ENCODE results near the gene HSD17B12.

HSD17B12 gene

GRCh38 chr11:43861141-43861540, 180.6 kb downstream of the HSD17B12 start:
- no peak for TF ChIP-seq CTCF (IDR thresholded peaks at IDR 0.05)
- no peak overlapping the region for H3K9ac ChIP-seq
- H3K4me1 ChIP-seq: no peaks in the 10 kb centered on the region
- no peak overlapping the region for H3K27ac ChIP-seq
- H3K9me3 ChIP-seq (ENCODE audit: control insufficient read depth, low read length): no peaks in the 10 kb centered on the region
- H2AFZ ChIP-seq: no peak overlapping the region
- H3K4me2 ChIP-seq (ENCODE audit: low read length): no peak overlapping the region
- H3K27me3 ChIP-seq (ENCODE audit: control insufficient read depth, insufficient read depth, low read length): no peaks in the 10 kb centered on the region
- H3K36me3 ChIP-seq (ENCODE audit: control insufficient read depth, insufficient read depth, low read length): no peaks in the 10 kb centered on the region
- H3K4me3 ChIP-seq (ENCODE audit: low read depth, low read length): no peak overlapping the region
- no peaks in the 10 kb centered on the region for H3K79me2 ChIP-seq

- Histone ChIP-seq H3K9me3 (ENCODE audit: control insufficient read depth, low read length) (no peaks in the 10 kb centered on the region), H3K4me2 (ENCODE audit: low read length) (no peak overlapping the region), H3K79me2 (no peaks in the 10 kb centered on the region), H3K9ac (no peak overlapping the region), H3K27ac (no peak overlapping the region), H3K4me1 (no peaks in the 10 kb centered on the region), H3K4me3 (ENCODE audit: low read depth, low read length) (no peak overlapping the region), H3K36me3 (ENCODE audit: control insufficient read depth, insufficient read depth, low read length) (no peaks in the 10 kb centered on the region), H3K27me3 (ENCODE audit: control insufficient read depth, insufficient read depth, low read length) (no peaks in the 10 kb centered on the region), H2AFZ (no peak overlapping the region)
- no peak for TF ChIP-seq CTCF (IDR thresholded peaks at IDR 0.05)
Measured at GRCh38 chr11:43866520-43866919, 186.0 kb downstream of the HSD17B12 start.

- H3K36me3 ChIP-seq (ENCODE audit: control insufficient read depth, insufficient read depth, low read length): no peaks in the 10 kb centered on the region
- H3K9ac ChIP-seq: no peak overlapping the region
- TF ChIP-seq CTCF (IDR thresholded peaks at IDR 0.05): no peak
- no peak overlapping the region for H3K4me2 ChIP-seq (ENCODE audit: low read length)
- H2AFZ ChIP-seq: no peak overlapping the region
- H3K4me1 ChIP-seq: no peaks in the 10 kb centered on the region
- H3K4me3 ChIP-seq (ENCODE audit: low read depth, low read length): no peak overlapping the region
- H3K79me2 ChIP-seq: no peaks in the 10 kb centered on the region
- H3K9me3 ChIP-seq (ENCODE audit: control insufficient read depth, low read length): no peaks in the 10 kb centered on the region
- no peak overlapping the region for H3K27ac ChIP-seq
- no peaks in the 10 kb centered on the region for H3K27me3 ChIP-seq (ENCODE audit: control insufficient read depth, insufficient read depth, low read length)
Measured at GRCh38 chr11:43866969-43867368, 186.4 kb downstream of the HSD17B12 start.

GRCh38 chr11:43868852-43869567, 188.5 kb downstream of the HSD17B12 start:
- no peak overlapping the region for H3K9ac ChIP-seq
- no peaks in the 10 kb centered on the region for H3K27me3 ChIP-seq (ENCODE audit: control insufficient read depth, insufficient read depth, low read length)
- H3K79me2 ChIP-seq: no peaks in the 10 kb centered on the region
- no peak overlapping the region for H3K27ac ChIP-seq
- H3K9me3 ChIP-seq (ENCODE audit: control insufficient read depth, low read length): no peaks in the 10 kb centered on the region
- H3K4me1 ChIP-seq: no peaks in the 10 kb centered on the region
- H2AFZ ChIP-seq: no peak overlapping the region
- no peak overlapping the region for H3K4me3 ChIP-seq (ENCODE audit: low read depth, low read length)
- H3K4me2 ChIP-seq (ENCODE audit: low read length): no peak overlapping the region
- H3K36me3 ChIP-seq (ENCODE audit: control insufficient read depth, insufficient read depth, low read length): no peaks in the 10 kb centered on the region
- TF ChIP-seq CTCF (IDR thresholded peaks at IDR 0.05): no peak

GRCh38 chr11:43871051-43871450, 190.5 kb downstream of the HSD17B12 start:
- Histone ChIP-seq H3K9ac (no peak overlapping the region), H3K27me3 (ENCODE audit: control insufficient read depth, insufficient read depth, low read length) (no peaks in the 10 kb centered on the region), H2AFZ (no peak overlapping the region), H3K36me3 (ENCODE audit: control insufficient read depth, insufficient read depth, low read length) (no peaks in the 10 kb centered on the region), H3K27ac (no peak overlapping the region), H3K79me2 (no peaks in the 10 kb centered on the region), H3K9me3 (ENCODE audit: control insufficient read depth, low read length) (no peaks in the 10 kb centered on the region), H3K4me2 (ENCODE audit: low read length) (no peak overlapping the region), H3K4me3 (ENCODE audit: low read depth, low read length) (no peak overlapping the region), H3K4me1 (no peaks in the 10 kb centered on the region)
- no peak for TF ChIP-seq CTCF (IDR thresholded peaks at IDR 0.05)
